Erythroblast (primary cell): ENCODE measurements around the gene ATP6V0B.

Experiments
- GATA1 ChIP-seq: IDR thresholded peaks from 2 replicates; pipeline ENCODE4 v1.6.1; 2011; ENCODE audit warnings: low read depth, mild to moderate bottlenecking, control low read depth, low read length, moderate library complexity
- POLR2A ChIP-seq: IDR thresholded peaks from 2 replicates; pipeline ENCODE4 v1.6.1; 2011; ENCODE audit warnings: mild to moderate bottlenecking, low read length

GRCh38 chr1:43936431-43937151, 38.2 kb upstream of the ATP6V0B start:
- TF ChIP-seq POLR2A (no peak), GATA1 (no peak)
